Testis (tissue), 5 donors: ENCODE data around the gene ZNF428. TPM values are rescaled to one million over a fixed set of nuclear protein-coding genes. Genes with fewer than 3 reads are reported as not detected.

Source experiments
- DNase-seq: peaks from one replicate; pipeline ENCODE4 v3.0.0-alpha.2; 2019
- H3K27ac ChIP-seq, 2 donors: fragments of 200-600 bp; sonication (generic); one replicate each; pipeline ENCODE4 v1.5.1; 2019
- H3K27me3 ChIP-seq: fragments of 200-600 bp; sonication (generic); one replicate; pipeline ENCODE4 v1.5.1; 2019
- H3K36me3 ChIP-seq: fragments of 200-600 bp; sonication (generic); one replicate; pipeline ENCODE4 v1.5.1; 2017; ENCODE audit warnings: low read depth; ENCODE audit errors: missing control alignments
- H3K4me1 ChIP-seq: fragments of 200-600 bp; sonication (generic); one replicate; pipeline ENCODE4 v1.5.1; 2019
- H3K4me3 ChIP-seq, 2 donors: fragments of 200-600 bp; sonication (generic); one replicate each; pipeline ENCODE4 v1.5.1; 2017 to 2019
- H3K9me3 ChIP-seq: fragments of 200-600 bp; sonication (generic); one replicate; pipeline ENCODE4 v1.5.1; 2017
- CTCF ChIP-seq, 3 experiments: fragments of 450-650 bp in 2 of 3; fragments of 200-600 bp in 1 of 3; sonication (generic) in 1 of 3; IDR thresholded peaks; one replicate each; pipeline ENCODE4 v1.5.1; 2016 to 2019; ENCODE audit warnings: antibody characterized with exemption in 3 of 3, mild to moderate bottlenecking in 2 of 3, moderate library complexity in 1 of 3
- POLR2A ChIP-seq: fragments of 450-650 bp; IDR thresholded peaks from one replicate; pipeline ENCODE4 v1.6.1; 2017; ENCODE audit warnings: antibody characterized with exemption, mild to moderate bottlenecking, moderate library complexity
- WGBS, 2 donors: methylation state at CpG; one replicate each; pipeline ENCODE4 v1.1.5; 2018; 5-methylcytosine and 5-hydroxymethylcytosine counted together
- intact Hi-C: fragments of 100-400 bp; cut with DNase I; formaldehyde crosslinking; loops from one replicate; pipeline ENCODE4 v1.15.1; 2023; ENCODE audit warnings: low total_unique reads
- long read RNA-seq, 2 donors: transcript quantifications; one replicate each; lab custom pipeline, GENCODE V29; 2026
- polyA plus RNA-seq: library from polyadenylated mRNA; stranded (reverse); fragments of 350-450 nt; fragmentation: Illumina TruSeq; extraction: RNeasy Lipid Tissue Mini Kit (QIAGEN cat#74804); gene quantifications from one replicate; pipeline ENCODE4 v1.2.3, GENCODE V29; 2014; ENCODE audit warnings: low read depth, low replicate concordance; ENCODE audit not compliant: insufficient read depth
- total RNA-seq, 2 donors: library from RNA; depleted of rRNA; stranded (reverse); fragments of >200 nt; gene quantifications; one replicate each; pipeline ENCODE4 v1.2.3, GENCODE V29; 2016

The ZNF428 gene
- total RNA-seq (10 to 100 TPM; 93.1 to 94.2 TPM), polyA plus RNA-seq (64.1 TPM)
- long read RNA-seq, donor 1, transcript ZNF428-201 (3 exons, 1,412 nt): major isoform, 95 of 128 reads
- long read RNA-seq, donor 1, partial matches to known transcripts: 32 of 128 reads
- long read RNA-seq, donor 1, other reads (novel, unspliced or antisense): 0 of 128 reads
- long read RNA-seq, donor 2, transcript ZNF428-201 (3 exons, 1,412 nt): major isoform, 57 of 69 reads
- long read RNA-seq, donor 2, partial matches to known transcripts: 11 of 69 reads
- long read RNA-seq, donor 2, other reads (novel, unspliced or antisense): 0 of 69 reads

- peaks cover 4% of the 10 kb centered on the region for H3K4me1 ChIP-seq
- peak within 1 kb of the TSS; percentile 74 to 79 for H3K4me3 ChIP-seq
- H3K9me3 ChIP-seq: no peaks in the 10 kb centered on the region
- TF ChIP-seq CTCF (IDR thresholded peaks at IDR 0.05) (no peak), POLR2A (peak; percentile 5)
- no peaks in the 10 kb centered on the region for H3K27me3 ChIP-seq
- DNase-seq: peak; percentile 93
- intact Hi-C loops: no loop called here
- WGBS, 2 donors: 0% methylated on average over 15 to 80 of the region's 81 CpGs
- peak within 1 kb of the TSS; percentile 80 to 96 for H3K27ac ChIP-seq
- H3K36me3 ChIP-seq: no peaks in the 10 kb centered on the region
Measured at GRCh38 chr19:43619262-43620060, at the start of gene ZNF428. Gene ZNF428, minus strand, starts transcription at chr19:43619629. Its CDS starts 5,325 bp downstream, at chr19:43614304.

GRCh38 chr19:43668406-43669109, 49.1 kb upstream of the ZNF428 start:
- Histone ChIP-seq H3K9me3 (no peaks in the 10 kb centered on the region), H3K4me3 (peak overlapping the region; percentile 49 to 59), H3K27me3 (no peaks in the 10 kb centered on the region), H3K27ac (peak overlapping the region; percentile 60 to 89), H3K36me3 (no peaks in the 10 kb centered on the region), H3K4me1 (peaks cover 18% of the 10 kb centered on the region)
- intact Hi-C loops: no loop called here
- TF ChIP-seq CTCF (IDR thresholded peaks at IDR 0.05) (no peak), POLR2A (peak; percentile 28)
- peak; percentile 97 for DNase-seq
- 1 to 3% methylated on average over 24 to 44 of the region's 44 CpGs for WGBS, 2 donors

- no peak for DNase-seq
- peaks cover 18% of the 10 kb centered on the region for H3K4me1 ChIP-seq
- intact Hi-C loops: no loop called here
- no peaks in the 10 kb centered on the region for H3K27me3 ChIP-seq
- TF ChIP-seq POLR2A (no peak), CTCF (IDR thresholded peaks at IDR 0.05) (no peak)
- H3K27ac ChIP-seq: peak overlapping the region; percentile 22 to 89
- no peaks in the 10 kb centered on the region for H3K9me3 ChIP-seq
- WGBS, 2 donors: 12% methylated on average over 29 of the region's 29 CpGs
- no peaks in the 10 kb centered on the region for H3K36me3 ChIP-seq
- peak overlapping the region; percentile 49 to 59 for H3K4me3 ChIP-seq
Measured at GRCh38 chr19:43667876-43668405, 48.5 kb upstream of the ZNF428 start.

GRCh38 chr19:43667126-43667875, 47.9 kb upstream of the ZNF428 start:
- TF ChIP-seq CTCF (IDR thresholded peaks at IDR 0.05) (no peak), POLR2A (no peak)
- intact Hi-C loops: no loop called here
- Histone ChIP-seq H3K4me1 (peaks cover 18% of the 10 kb centered on the region), H3K9me3 (no peaks in the 10 kb centered on the region), H3K4me3 (peak overlapping the region; percentile 49 to 59), H3K27ac (peak overlapping the region in 1 of 2 donors; percentile 89), H3K27me3 (no peaks in the 10 kb centered on the region), H3K36me3 (no peaks in the 10 kb centered on the region)
- WGBS, 2 donors: 39 to 54% methylated on average over 20 to 26 of the region's 26 CpGs
- no peak for DNase-seq
